DOHH2 (cell line): ENCODE data around the gene AHRR.
A peak's percentile ranks its signal among the peaks of the same experiment; 100 is the strongest.
"Not testable (repeated sequence)": the region's sequence is repeated elsewhere in the genome, so short reads cannot be mapped to it uniquely, and the experiment has no call there.

Experiments used
- H3F3A ChIP-seq: fragments of 200-600 bp; sonication (generic), shearing (Covaris generic); 2 replicates; pipeline ENCODE4 v1.6.0; 2016; ENCODE audit warnings: antibody characterized with exemption, mild to moderate bottlenecking; ENCODE audit not compliant: control insufficient read depth, insufficient read depth
- H3K27ac ChIP-seq: fragments of 200-600 bp; sonication (generic); 2 replicates; pipeline ENCODE4 v1.5.1; 2014; ENCODE audit warnings: low read depth, mild to moderate bottlenecking, low read length, moderate library complexity
- H3K27me3 ChIP-seq: fragments of 200-600 bp; sonication (generic); 2 replicates; pipeline ENCODE4 v1.6.1; 2014; ENCODE audit warnings: mild to moderate bottlenecking, low read length, mixed read lengths; ENCODE audit not compliant: control insufficient read depth
- H3K36me3 ChIP-seq: fragments of 200-600 bp; sonication (generic); 2 replicates; pipeline ENCODE4 v1.6.1; 2014; ENCODE audit warnings: mild to moderate bottlenecking, low read length, moderate library complexity, mixed read lengths; ENCODE audit not compliant: control insufficient read depth
- H3K4me1 ChIP-seq: fragments of 200-600 bp; sonication (generic); 2 replicates; pipeline ENCODE4 v1.6.1; 2014; ENCODE audit warnings: mild to moderate bottlenecking, low read length, mixed read lengths; ENCODE audit not compliant: control insufficient read depth
- H3K4me2 ChIP-seq: fragments of 200-600 bp; sonication (generic); 2 replicates; pipeline ENCODE4 v1.6.0; 2014; ENCODE audit warnings: mild to moderate bottlenecking, low read length, moderate library complexity
- H3K4me3 ChIP-seq: fragments of 200-600 bp; sonication (generic); 2 replicates; pipeline ENCODE4 v1.5.1; 2014; ENCODE audit warnings: mild to moderate bottlenecking, low read length, mixed read lengths
- H3K79me2 ChIP-seq: fragments of 200-600 bp; sonication (generic); 2 replicates; pipeline ENCODE4 v1.6.1; 2014; ENCODE audit warnings: mild to moderate bottlenecking, low read length, mixed read lengths; ENCODE audit not compliant: control insufficient read depth
- H3K9me2 ChIP-seq: fragments of 200-600 bp; sonication (generic); replicated peaks from 2 replicates; pipeline ENCODE4 v1.6.1; 2014; ENCODE audit warnings: mild to moderate bottlenecking, low read length, mixed read lengths; ENCODE audit not compliant: control insufficient read depth
- H3K9me3 ChIP-seq: fragments of 200-600 bp; sonication (generic); 2 replicates; pipeline ENCODE4 v1.6.1; 2014; ENCODE audit warnings: antibody characterized with exemption, low read length, mixed read lengths; ENCODE audit not compliant: control insufficient read depth, insufficient read depth
- H4K20me1 ChIP-seq: fragments of 200-600 bp; sonication (generic); 2 replicates; pipeline ENCODE4 v1.6.0; 2014; ENCODE audit warnings: low read depth, mild to moderate bottlenecking, antibody characterized with exemption, low read length, moderate library complexity; ENCODE audit not compliant: control insufficient read depth, insufficient read depth
- CTCF ChIP-seq: fragments of 200-600 bp; sonication (generic); IDR thresholded peaks from one replicate; pipeline ENCODE4 v1.5.1; 2014; ENCODE audit warnings: antibody characterized with exemption, mild to moderate bottlenecking, low read depth, low read length; ENCODE audit not compliant: poor library complexity, severe bottlenecking
- EZH2phosphoT487 ChIP-seq: fragments of 200-600 bp; sonication (generic); IDR thresholded peaks from 2 replicates; pipeline ENCODE4 v1.6.1; 2017; ENCODE audit warnings: borderline replicate concordance, mild to moderate bottlenecking, antibody characterized with exemption, low read length, moderate library complexity, mixed read lengths

Gene AHRR

GRCh38 chr5:472656-473550 is 151.4 kb downstream of the AHRR start:
- H3K79me2 ChIP-seq: peaks cover 61% of the 10 kb centered on the region
- no peaks in the 10 kb centered on the region for H3K27me3 ChIP-seq
- peaks cover 9% of the 10 kb centered on the region for H3F3A ChIP-seq
- peak overlapping the region; percentile 93 for H3K4me3 ChIP-seq
- no peaks in the 10 kb centered on the region for H3K9me2 ChIP-seq
- H4K20me1 ChIP-seq: peaks cover 15% of the 10 kb centered on the region
- H3K4me1 ChIP-seq: peaks cover 33% of the 10 kb centered on the region
- peak overlapping the region; percentile 97 for H3K4me2 ChIP-seq
- peak overlapping the region; percentile 74 for H3K27ac ChIP-seq
- peaks cover 68% of the 10 kb centered on the region for H3K36me3 ChIP-seq
- no peaks in the 10 kb centered on the region for H3K9me3 ChIP-seq
- TF ChIP-seq EZH2phosphoT487 (no peak), CTCF (no peak)

- no peaks in the 10 kb centered on the region for H3K9me2 ChIP-seq
- H3K9me3 ChIP-seq: no peaks in the 10 kb centered on the region
- TF ChIP-seq EZH2phosphoT487 (no peak), CTCF (no peak)
- H3K79me2 ChIP-seq: peaks cover 61% of the 10 kb centered on the region
- peak overlapping the region; percentile 77 for H3K4me2 ChIP-seq
- peak overlapping the region; percentile 84 for H3K4me3 ChIP-seq
- H3K27me3 ChIP-seq: no peaks in the 10 kb centered on the region
- H3K4me1 ChIP-seq: peaks cover 33% of the 10 kb centered on the region
- H3K27ac ChIP-seq: peak overlapping the region; percentile 55
- peaks cover 9% of the 10 kb centered on the region for H3F3A ChIP-seq
- H4K20me1 ChIP-seq: peaks cover 15% of the 10 kb centered on the region
- H3K36me3 ChIP-seq: peaks cover 65% of the 10 kb centered on the region
These were observed 152.2 kb downstream of the AHRR start for GRCh38 chr5:473551-474192.

GRCh38 chr5:474232-474839 is 152.8 kb downstream of the AHRR start:
- not testable (repeated sequence) for H3K27me3 ChIP-seq, H3F3A ChIP-seq, H3K9me3 ChIP-seq, H3K9me2 ChIP-seq
- peaks cover 15% of the 10 kb centered on the region for H4K20me1 ChIP-seq
- peaks cover 60% of the 10 kb centered on the region for H3K36me3 ChIP-seq
- H3K4me1 ChIP-seq: peaks cover 33% of the 10 kb centered on the region
- peak overlapping the region; percentile 55; the same call in 1 of the 2 replicates for H3K27ac ChIP-seq
- peak overlapping the region; percentile 84 for H3K4me3 ChIP-seq
- H3K4me2 ChIP-seq: peak overlapping the region; percentile 77
- peaks cover 59% of the 10 kb centered on the region for H3K79me2 ChIP-seq
